Ovary (tissue), 3 donors: ENCODE results near the gene DOLPP1.

ENCODE experiments used
- CTCF ChIP-seq, 3 donors: fragments of 450-650 bp in 2 of 3; fragments of 200-600 bp in 1 of 3; IDR thresholded peaks; one replicate each; pipeline versions ENCODE4 v1.5.1 to v1.8.0; 2016 to 2022; ENCODE audit warnings: antibody characterized with exemption in 3 of 3, mild to moderate bottlenecking in 1 of 3
- POLR2A ChIP-seq: fragments of 450-650 bp; IDR thresholded peaks from one replicate; pipeline ENCODE4 v1.6.1; 2017; ENCODE audit warnings: antibody characterized with exemption, mild to moderate bottlenecking, moderate library complexity
- donor health status: DM: no; HTN: no; CAD: no.

- TF ChIP-seq CTCF (IDR thresholded peaks at IDR 0.05) (peak in 2 of 3 donors; percentile 8 to 26), POLR2A (peak; percentile 77)
Measured at GRCh38 chr9:129036241-129036922, 44.5 kb upstream of the DOLPP1 start, which contains the start of gene MIGA2.
